Astrocyte of the spinal cord (primary cell): Measurements from ENCODE around the gene SLC18A2.

Experiments
- DNase-seq: peaks from one replicate; pipeline ENCODE4 v3.0.0; 2011; ENCODE audit warnings: low read depth, low spot score
- H3K4me3 ChIP-seq: 2 replicates; pipeline ENCODE4 v1.5.1; 2011; ENCODE audit warnings: low read depth, mild to moderate bottlenecking, low read length, moderate library complexity
- in situ Hi-C: cut with HindIII; loops from 2 replicates; pipeline ENCODE4 v1.10.0; 2017; ENCODE audit warnings: low sequenced_read_pairs
- TF ChIP-seq, protein P1 (sequence below): IDR thresholded peaks from 2 replicates; pipeline ENCODE4 v1.5.1; 2012; ENCODE audit warnings: low read depth, mild to moderate bottlenecking, low read length, inconsistent platforms

SLC18A2 gene

DNA sequence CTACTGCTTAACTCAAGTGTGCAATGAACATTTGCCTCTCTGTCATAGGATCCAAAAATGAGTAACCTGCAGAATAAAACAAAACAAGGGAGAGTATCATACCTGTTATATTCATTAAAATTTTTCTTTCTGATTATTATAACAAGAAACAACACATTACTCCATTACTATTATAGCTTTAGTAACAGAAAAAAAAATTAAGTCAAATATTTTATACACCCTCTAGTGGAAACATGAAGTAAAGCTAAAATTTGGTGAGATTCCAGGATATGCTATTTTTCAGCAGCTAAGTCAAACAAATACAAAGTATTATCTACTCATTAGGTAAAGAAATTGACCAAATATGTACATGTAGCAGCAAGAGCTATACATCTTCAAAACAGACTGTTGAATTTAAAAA, 78.0 kb downstream of the SLC18A2 start:
- TF ChIP-seq, protein P1, sequence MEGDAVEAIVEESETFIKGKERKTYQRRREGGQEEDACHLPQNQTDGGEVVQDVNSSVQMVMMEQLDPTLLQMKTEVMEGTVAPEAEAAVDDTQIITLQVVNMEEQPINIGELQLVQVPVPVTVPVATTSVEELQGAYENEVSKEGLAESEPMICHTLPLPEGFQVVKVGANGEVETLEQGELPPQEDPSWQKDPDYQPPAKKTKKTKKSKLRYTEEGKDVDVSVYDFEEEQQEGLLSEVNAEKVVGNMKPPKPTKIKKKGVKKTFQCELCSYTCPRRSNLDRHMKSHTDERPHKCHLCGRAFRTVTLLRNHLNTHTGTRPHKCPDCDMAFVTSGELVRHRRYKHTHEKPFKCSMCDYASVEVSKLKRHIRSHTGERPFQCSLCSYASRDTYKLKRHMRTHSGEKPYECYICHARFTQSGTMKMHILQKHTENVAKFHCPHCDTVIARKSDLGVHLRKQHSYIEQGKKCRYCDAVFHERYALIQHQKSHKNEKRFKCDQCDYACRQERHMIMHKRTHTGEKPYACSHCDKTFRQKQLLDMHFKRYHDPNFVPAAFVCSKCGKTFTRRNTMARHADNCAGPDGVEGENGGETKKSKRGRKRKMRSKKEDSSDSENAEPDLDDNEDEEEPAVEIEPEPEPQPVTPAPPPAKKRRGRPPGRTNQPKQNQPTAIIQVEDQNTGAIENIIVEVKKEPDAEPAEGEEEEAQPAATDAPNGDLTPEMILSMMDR: peak; percentile 45
- no peak overlapping the region for H3K4me3 ChIP-seq
- in situ Hi-C loops: no loop called here
- peak; percentile 20 for DNase-seq

DNA sequence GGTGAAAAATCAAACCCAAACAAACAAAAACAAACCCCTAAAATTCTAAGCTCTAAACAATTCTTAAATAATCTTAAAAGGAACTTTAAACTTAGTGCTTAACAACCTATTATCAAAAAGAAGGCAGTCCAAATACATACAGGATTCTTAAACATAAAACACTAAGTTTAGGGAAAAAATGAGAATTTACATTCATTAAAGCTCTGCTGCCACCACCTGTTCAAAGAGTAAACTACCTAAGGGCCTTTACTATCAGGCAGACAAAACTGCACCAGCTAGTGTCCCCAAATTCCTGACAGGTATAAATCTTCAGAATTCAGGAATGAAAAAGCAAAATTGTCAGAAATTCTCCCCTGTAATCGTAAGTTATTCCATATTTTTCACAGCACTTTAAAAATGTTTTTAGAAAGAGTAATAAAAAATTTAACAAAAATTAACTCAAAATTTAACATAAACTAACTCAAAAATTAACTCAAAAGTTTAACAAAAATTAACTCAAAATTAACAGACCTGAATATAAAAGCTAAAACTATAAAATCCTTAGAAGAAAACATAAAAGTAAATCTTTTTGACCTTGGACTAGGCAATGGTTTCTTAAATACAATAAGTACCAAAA, 79.2 kb downstream of the SLC18A2 start:
- in situ Hi-C loops: no loop called here
- TF ChIP-seq, protein P1: peak; percentile 66
- H3K4me3 ChIP-seq: no peak overlapping the region
- peak; percentile 42 for DNase-seq

DNA sequence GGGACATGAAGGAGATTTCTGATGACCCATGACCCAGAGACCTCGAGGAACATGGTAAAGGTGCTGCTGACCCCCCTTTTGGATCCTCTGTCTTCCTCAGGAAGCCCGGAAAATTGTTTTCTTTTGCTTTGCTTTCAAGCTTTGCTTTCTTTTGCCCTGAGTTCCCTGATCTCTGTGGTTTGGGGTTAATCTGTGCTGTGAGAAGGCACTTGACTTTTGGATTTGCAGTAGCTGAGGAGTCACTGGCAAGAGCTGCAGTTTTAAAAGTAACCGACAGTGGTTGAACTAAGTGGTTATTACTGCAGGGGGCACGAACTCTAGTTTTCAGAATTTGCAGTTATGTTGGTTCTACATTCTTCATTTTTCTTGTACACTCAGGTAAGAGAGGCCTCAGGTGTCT, 81.3 kb downstream of the SLC18A2 start:
- DNase-seq: peak; percentile 26
- no peak overlapping the region for H3K4me3 ChIP-seq
- in situ Hi-C loops: no loop called here
- TF ChIP-seq, protein P1: no peak

DNA sequence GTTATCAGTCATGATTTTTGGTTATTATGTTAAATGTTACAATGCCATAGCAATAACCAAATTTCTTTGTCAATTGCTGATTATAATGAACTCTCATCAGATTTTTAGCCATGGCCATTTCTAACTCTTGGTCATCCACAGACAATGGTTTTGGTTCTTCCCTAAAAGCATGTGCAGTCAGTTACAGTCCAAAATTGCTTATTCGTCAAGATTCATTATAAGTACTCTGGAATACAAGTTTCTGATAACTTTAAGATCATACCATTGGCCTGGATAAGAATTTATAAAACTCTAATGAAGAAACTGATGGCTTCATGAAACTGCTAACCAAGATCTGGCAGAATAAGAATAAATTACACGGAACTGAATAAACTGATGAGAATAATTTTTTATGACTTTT, 83.5 kb downstream of the SLC18A2 start:
- no peak overlapping the region for H3K4me3 ChIP-seq
- no peak for DNase-seq
- TF ChIP-seq, protein P1: no peak
- in situ Hi-C loops: no loop called here

DNA sequence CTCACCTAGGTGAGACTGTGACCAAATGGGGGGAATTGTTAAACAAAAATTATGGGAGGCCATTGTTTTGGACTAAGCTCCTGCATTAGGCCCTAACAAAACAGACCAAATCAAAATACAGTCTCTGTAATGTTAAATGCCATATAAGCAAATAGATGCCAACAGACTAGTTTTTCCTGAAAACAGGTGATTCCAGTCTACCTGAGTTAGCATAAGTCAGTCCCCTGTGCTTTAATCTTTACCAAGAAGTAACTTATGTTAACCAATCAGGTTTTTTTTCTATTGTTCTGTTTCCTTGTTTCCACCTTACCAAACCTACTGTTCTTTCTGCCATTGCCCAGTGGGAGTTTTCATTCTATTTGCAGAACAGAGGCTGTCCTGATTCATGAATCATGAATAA, 86.3 kb downstream of the SLC18A2 start:
- TF ChIP-seq, protein P1: no peak
- H3K4me3 ChIP-seq: no peak overlapping the region
- DNase-seq: no peak
- in situ Hi-C loops: no loop called here
